Neural cell (in vitro differentiated cells): ENCODE results near the gene LUC7L2. TPM values are rescaled to one million over a fixed set of nuclear protein-coding genes. Genes with fewer than 3 reads are reported as not detected.

ENCODE experiments used
- H2AFZ ChIP-seq: fragments of 200-600, 300-800 bp; sonication (generic), shearing (Covaris generic); 2 replicates; pipeline ENCODE4 v1.6.0; 2014; ENCODE audit warnings: low read depth, mild to moderate bottlenecking, antibody characterized with exemption, low read length, moderate library complexity
- H3F3A ChIP-seq: fragments of 200-600 bp; shearing (Covaris generic); 2 replicates; pipeline ENCODE4 v1.6.1; 2016; ENCODE audit warnings: mild to moderate bottlenecking, moderate library complexity, mixed read lengths, antibody characterized with exemption, low read length; ENCODE audit not compliant: insufficient read depth, poor library complexity, severe bottlenecking
- H3K27ac ChIP-seq: fragments of 200-600, 300-800 bp; sonication (generic), shearing (Covaris generic); 2 replicates; pipeline ENCODE4 v1.5.1; 2014; ENCODE audit warnings: mild to moderate bottlenecking, low read length, moderate library complexity
- H3K27me3 ChIP-seq: fragments of 300-800, 200-600 bp; sonication (generic), shearing (Covaris generic); 2 replicates; pipeline ENCODE4 v1.6.0; 2014; ENCODE audit warnings: mild to moderate bottlenecking, low read depth, low read length, moderate library complexity; ENCODE audit not compliant: insufficient read depth
- H3K36me3 ChIP-seq: fragments of 300-800, 200-600 bp; sonication (generic), shearing (Covaris generic); 2 replicates; pipeline ENCODE4 v1.5.1; 2014; ENCODE audit warnings: mild to moderate bottlenecking, antibody characterized with exemption, low read length, moderate library complexity; ENCODE audit not compliant: insufficient read depth
- H3K4me2 ChIP-seq: fragments of 300-800, 200-600 bp; sonication (generic), shearing (Covaris generic); 2 replicates; pipeline ENCODE4 v1.6.0; 2014; ENCODE audit warnings: mild to moderate bottlenecking, low read length
- H3K4me3 ChIP-seq: fragments of 300-800, 200-600 bp; sonication (generic), shearing (Covaris generic); 2 replicates; pipeline ENCODE4 v1.5.1; 2014; ENCODE audit warnings: mild to moderate bottlenecking, low read length, moderate library complexity
- H3K79me2 ChIP-seq: fragments of 200-600 bp; shearing (Covaris generic); replicated peaks from 2 replicates; pipeline ENCODE4 v1.6.0; 2014; ENCODE audit warnings: mild to moderate bottlenecking, low read length, moderate library complexity; ENCODE audit not compliant: insufficient read depth
- H3K9ac ChIP-seq: fragments of 300-800, 200-600 bp; sonication (generic), shearing (Covaris generic); 2 replicates; pipeline ENCODE4 v1.6.1; 2016; ENCODE audit warnings: mild to moderate bottlenecking, low read length, mixed read lengths
- H3K9me2 ChIP-seq: fragments of 200-600 bp; shearing (Covaris generic); 2 replicates; pipeline ENCODE4 v1.6.1; 2016; ENCODE audit warnings: mild to moderate bottlenecking, low read length, mixed read lengths; ENCODE audit not compliant: insufficient read depth
- H3K9me3 ChIP-seq: fragments of 200-600, 300-800 bp; sonication (generic), shearing (Covaris generic); 2 replicates; pipeline ENCODE4 v1.6.1; 2016; ENCODE audit warnings: mild to moderate bottlenecking, mixed run types, low read length, moderate library complexity, mixed read lengths
- H4K20me1 ChIP-seq: fragments of 200-600 bp; shearing (Covaris generic); 2 replicates; pipeline ENCODE4 v1.6.1; 2016; ENCODE audit warnings: mild to moderate bottlenecking, mixed run types; ENCODE audit not compliant: insufficient read depth
- CTCF ChIP-seq: fragments of 450-650 bp; IDR thresholded peaks from 2 replicates; pipeline ENCODE4 v1.5.1; 2014; ENCODE audit warnings: antibody characterized with exemption, mild to moderate bottlenecking, moderate library complexity; ENCODE audit not compliant: poor library complexity, severe bottlenecking
- EP300 ChIP-seq: fragments of 450-650 bp; conservative IDR thresholded peaks from 2 replicates; pipeline ENCODE4 v1.6.1; 2014; ENCODE audit warnings: antibody characterized with exemption, mild to moderate bottlenecking, moderate library complexity; ENCODE audit not compliant: poor library complexity, severe bottlenecking
- EZH2 ChIP-seq: fragments of 200-600, 300-800 bp; shearing (Covaris generic), sonication (generic); IDR thresholded peaks from 2 replicates; pipeline ENCODE4 v1.6.1; 2014; ENCODE audit warnings: antibody characterized with exemption, low read length, borderline replicate concordance, mild to moderate bottlenecking; ENCODE audit not compliant: insufficient read depth, poor library complexity, severe bottlenecking
- MXI1 ChIP-seq: fragments of 450-650 bp; conservative IDR thresholded peaks from 2 replicates; pipeline ENCODE4 v1.6.1; 2014; ENCODE audit warnings: antibody characterized with exemption, mild to moderate bottlenecking; ENCODE audit not compliant: poor library complexity, severe bottlenecking
- POLR2AphosphoS5 ChIP-seq: IDR thresholded peaks from 2 replicates; pipeline ENCODE4 v1.6.1; 2012
- RAD21 ChIP-seq: fragments of 450-650 bp; conservative IDR thresholded peaks from 2 replicates; pipeline ENCODE4 v1.6.1; 2014; ENCODE audit warnings: antibody characterized with exemption, mild to moderate bottlenecking, moderate library complexity
- REST ChIP-seq: IDR thresholded peaks from 2 replicates; pipeline ENCODE4 v1.6.1; 2012; ENCODE audit warnings: borderline replicate concordance
- SMC3 ChIP-seq: fragments of 450-650 bp; conservative IDR thresholded peaks from 2 replicates; pipeline ENCODE4 v1.6.1; 2014; ENCODE audit warnings: antibody characterized with exemption, mild to moderate bottlenecking, moderate library complexity; ENCODE audit not compliant: poor library complexity
- TAF1 ChIP-seq: IDR thresholded peaks from 2 replicates; pipeline ENCODE4 v1.6.1; 2012; ENCODE audit warnings: low read depth
- polyA plus RNA-seq: library from polyadenylated mRNA; depleted of rRNA; stranded (reverse); fragments of >200 nt; gene quantifications from 2 replicates; pipeline ENCODE4 v1.2.3, GENCODE V29; 2014

LUC7L2 gene
- polyA plus RNA-seq, 1 donor from 2014 or later, result 153 TPM

- no peaks in the 10 kb centered on the region for H3K27me3 ChIP-seq
- TF ChIP-seq MXI1 (no peak), EP300 (no peak), REST (no peak), SMC3 (no peak), RAD21 (no peak), TAF1 (no peak), EZH2 (no peak), CTCF (no peak), POLR2AphosphoS5 (no peak)
- H3F3A ChIP-seq, result no peaks in the 10 kb centered on the region
- no peak overlapping the region for H3K9ac ChIP-seq
- no peaks in the 10 kb centered on the region for H3K9me2 ChIP-seq
- H2AFZ ChIP-seq, result no peak overlapping the region
- no peaks in the 10 kb centered on the region for H3K9me3 ChIP-seq
- H3K4me3 ChIP-seq, result no peak overlapping the region
- H4K20me1 ChIP-seq, result no peaks in the 10 kb centered on the region
- no peak overlapping the region for H3K4me2 ChIP-seq
- H3K79me2 ChIP-seq, result no peaks in the 10 kb centered on the region
- no peaks in the 10 kb centered on the region for H3K36me3 ChIP-seq
- no peak overlapping the region for H3K27ac ChIP-seq
These were observed 86.6 kb downstream of the LUC7L2 start for GRCh38 chr7:139446051-139446890.

- Histone ChIP-seq H3K36me3 (no peaks in the 10 kb centered on the region), H3K9me2 (no peaks in the 10 kb centered on the region), H3K9ac (no peak overlapping the region), H4K20me1 (no peaks in the 10 kb centered on the region), H3K79me2 (no peaks in the 10 kb centered on the region), H3K27ac (no peak overlapping the region), H3K4me3 (no peak overlapping the region), H3F3A (no peaks in the 10 kb centered on the region), H2AFZ (no peak overlapping the region), H3K4me2 (no peak overlapping the region), H3K27me3 (no peaks in the 10 kb centered on the region), H3K9me3 (no peaks in the 10 kb centered on the region)
- TF ChIP-seq POLR2AphosphoS5 (no peak), SMC3 (no peak), TAF1 (no peak), EP300 (no peak), MXI1 (no peak), EZH2 (no peak), REST (no peak)
These were observed 91.2 kb downstream of the LUC7L2 start for GRCh38 chr7:139450851-139451250.
